Measurements from ENCODE around the gene DUOX2.

DNA sequence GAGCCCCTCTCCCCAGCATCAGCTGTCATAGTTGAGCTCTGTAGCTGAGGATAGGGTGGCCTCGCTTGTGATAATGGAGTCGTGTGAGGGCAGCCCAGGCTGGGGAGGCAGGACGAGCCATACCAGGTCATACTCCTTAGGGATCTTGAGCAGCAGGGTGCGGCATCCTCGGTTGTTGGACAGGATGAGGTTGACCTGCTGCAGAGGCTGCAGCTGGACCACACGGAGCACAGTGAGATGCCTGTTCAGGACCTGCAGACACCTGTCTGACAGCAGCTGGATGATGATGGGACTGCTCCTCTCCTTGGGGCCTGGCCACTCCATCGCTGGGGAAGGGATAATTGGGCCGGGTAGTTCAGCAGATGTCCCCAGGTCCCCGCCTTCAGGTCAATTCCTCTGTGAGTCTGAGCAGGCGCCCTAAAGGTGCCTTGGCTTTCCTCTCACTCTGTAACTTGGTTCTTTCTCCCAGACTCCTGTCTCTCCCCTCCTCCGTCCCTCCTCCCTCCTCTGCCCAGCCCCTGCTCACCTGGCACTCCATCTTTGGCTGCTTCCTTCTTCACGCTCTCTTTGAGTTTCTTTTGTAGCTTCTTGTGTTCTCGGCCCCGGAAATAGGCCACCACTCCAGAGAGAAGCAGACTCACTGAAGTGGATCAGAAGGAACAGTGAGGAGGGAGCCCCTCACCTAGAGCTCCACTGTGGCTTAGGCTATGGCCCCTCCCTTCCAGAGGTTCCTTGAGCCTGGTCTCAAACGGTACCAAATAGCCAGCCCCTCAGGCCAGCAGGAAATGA is 7.8 kb downstream of the DUOX2 start:
- TF ChIP-seq POLR2A (IDR thresholded peaks at IDR 0.05; ENCODE audit: borderline replicate concordance, extremely low read depth, insufficient read depth, insufficient read length): no peak
- no peak for TF ChIP-seq POLR2AphosphoS5 (IDR thresholded peaks at IDR 0.05; ENCODE audit: low read depth, low read length)
- no peak for TF ChIP-seq ZFX (IDR thresholded peaks at IDR 0.05)
- no peak for TF ChIP-seq SP1 (IDR thresholded peaks at IDR 0.05; ENCODE audit: low read depth)
- TF ChIP-seq EZH2 (IDR thresholded peaks at IDR 0.05): no peak
- TF ChIP-seq YY1 (IDR thresholded peaks at IDR 0.05; ENCODE audit: extremely low read depth, insufficient replicate concordance, low read depth, low read length): no peak
- TF ChIP-seq CTCF (IDR thresholded peaks at IDR 0.05 in 2 of 3, conservative IDR thresholded peaks at IDR 0.05 in 1 of 3; ENCODE audit: borderline replicate concordance in 1 of 3, insufficient read depth in 1 of 3, low read depth in 2 of 3, low read length in 2 of 3): no peak
- TF ChIP-seq ZNF274 (IDR thresholded peaks at IDR 0.05; ENCODE audit: low read depth, low read length): no peak
- TF ChIP-seq, protein P1, sequence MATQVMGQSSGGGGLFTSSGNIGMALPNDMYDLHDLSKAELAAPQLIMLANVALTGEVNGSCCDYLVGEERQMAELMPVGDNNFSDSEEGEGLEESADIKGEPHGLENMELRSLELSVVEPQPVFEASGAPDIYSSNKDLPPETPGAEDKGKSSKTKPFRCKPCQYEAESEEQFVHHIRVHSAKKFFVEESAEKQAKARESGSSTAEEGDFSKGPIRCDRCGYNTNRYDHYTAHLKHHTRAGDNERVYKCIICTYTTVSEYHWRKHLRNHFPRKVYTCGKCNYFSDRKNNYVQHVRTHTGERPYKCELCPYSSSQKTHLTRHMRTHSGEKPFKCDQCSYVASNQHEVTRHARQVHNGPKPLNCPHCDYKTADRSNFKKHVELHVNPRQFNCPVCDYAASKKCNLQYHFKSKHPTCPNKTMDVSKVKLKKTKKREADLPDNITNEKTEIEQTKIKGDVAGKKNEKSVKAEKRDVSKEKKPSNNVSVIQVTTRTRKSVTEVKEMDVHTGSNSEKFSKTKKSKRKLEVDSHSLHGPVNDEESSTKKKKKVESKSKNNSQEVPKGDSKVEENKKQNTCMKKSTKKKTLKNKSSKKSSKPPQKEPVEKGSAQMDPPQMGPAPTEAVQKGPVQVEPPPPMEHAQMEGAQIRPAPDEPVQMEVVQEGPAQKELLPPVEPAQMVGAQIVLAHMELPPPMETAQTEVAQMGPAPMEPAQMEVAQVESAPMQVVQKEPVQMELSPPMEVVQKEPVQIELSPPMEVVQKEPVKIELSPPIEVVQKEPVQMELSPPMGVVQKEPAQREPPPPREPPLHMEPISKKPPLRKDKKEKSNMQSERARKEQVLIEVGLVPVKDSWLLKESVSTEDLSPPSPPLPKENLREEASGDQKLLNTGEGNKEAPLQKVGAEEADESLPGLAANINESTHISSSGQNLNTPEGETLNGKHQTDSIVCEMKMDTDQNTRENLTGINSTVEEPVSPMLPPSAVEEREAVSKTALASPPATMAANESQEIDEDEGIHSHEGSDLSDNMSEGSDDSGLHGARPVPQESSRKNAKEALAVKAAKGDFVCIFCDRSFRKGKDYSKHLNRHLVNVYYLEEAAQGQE (IDR thresholded peaks at IDR 0.05; ENCODE audit: low read depth): no peak

All from HCT116 (cell line).